Measurements from ENCODE around the gene VSTM4. TPM values are rescaled to one million over a fixed set of nuclear protein-coding genes. Genes with fewer than 3 reads are reported as not detected.

Gene VSTM4
- total RNA-seq, 1 donor from 2014 or later: 0.35 TPM

DNA sequence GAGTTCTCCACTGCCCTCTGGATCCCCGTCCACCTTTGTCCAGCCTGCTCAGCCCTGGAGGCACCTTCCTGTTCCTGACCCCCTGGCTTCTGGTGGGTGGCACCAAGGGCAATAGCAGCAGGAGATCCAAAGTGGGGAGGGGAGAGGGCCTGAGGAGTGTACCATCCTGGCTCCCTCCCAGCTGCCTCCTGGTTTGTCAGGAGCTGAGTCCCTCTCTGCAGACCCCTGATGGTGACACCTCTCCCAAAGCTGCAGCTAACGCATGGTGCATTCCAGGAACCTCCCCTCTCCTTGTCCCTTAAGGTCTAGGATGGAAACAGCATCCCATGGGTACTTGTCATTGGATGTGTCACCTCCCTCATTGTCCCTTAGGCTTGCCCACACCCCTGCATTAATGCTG, 39.6 kb downstream of the VSTM4 start:
- DNase-seq (ENCODE audit: extremely low read depth, low read depth, low spot score): no peak

DNA sequence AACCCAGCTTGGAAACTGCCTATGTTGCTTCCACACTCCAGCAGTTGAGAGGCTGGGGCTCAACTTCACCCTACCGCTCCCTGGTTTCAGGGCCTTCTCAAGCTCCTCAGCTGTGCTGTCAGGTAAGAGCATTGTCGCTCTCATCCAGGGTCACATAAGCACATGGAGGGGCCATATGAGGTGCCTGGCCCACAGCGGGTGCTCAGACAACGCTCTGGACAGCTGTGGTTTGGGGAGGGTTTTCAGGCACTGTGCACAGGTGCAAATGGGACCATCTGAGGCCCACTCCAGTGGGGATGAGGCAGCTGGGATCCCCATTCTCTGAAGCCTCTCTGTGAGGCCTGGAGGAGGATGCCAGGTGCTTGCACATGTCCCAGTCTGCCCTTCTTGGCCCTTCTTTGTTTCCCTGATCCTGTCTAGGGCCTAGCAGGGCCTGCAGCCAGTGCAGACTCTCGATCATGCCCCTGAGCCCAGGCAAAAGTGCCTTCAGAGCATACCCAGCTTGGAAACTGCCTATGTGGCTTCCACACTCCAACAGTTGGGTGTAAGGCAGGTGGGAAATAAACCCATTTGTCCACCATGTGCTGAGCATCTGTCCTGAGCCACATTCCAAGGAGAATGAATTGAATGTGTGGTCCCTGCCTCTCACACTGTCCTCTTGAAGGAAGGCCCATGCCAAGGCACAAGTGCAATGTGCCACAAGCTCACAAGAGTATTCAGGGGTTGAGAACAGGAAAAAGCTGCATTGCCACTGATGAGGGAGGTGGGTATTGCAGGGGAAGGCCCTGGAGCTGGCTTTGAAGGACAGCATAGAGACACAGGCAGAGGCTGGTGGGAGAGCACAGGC, 40.3 kb downstream of the VSTM4 start:
- no peak for DNase-seq (ENCODE audit: extremely low read depth, low read depth, low spot score)

DNA sequence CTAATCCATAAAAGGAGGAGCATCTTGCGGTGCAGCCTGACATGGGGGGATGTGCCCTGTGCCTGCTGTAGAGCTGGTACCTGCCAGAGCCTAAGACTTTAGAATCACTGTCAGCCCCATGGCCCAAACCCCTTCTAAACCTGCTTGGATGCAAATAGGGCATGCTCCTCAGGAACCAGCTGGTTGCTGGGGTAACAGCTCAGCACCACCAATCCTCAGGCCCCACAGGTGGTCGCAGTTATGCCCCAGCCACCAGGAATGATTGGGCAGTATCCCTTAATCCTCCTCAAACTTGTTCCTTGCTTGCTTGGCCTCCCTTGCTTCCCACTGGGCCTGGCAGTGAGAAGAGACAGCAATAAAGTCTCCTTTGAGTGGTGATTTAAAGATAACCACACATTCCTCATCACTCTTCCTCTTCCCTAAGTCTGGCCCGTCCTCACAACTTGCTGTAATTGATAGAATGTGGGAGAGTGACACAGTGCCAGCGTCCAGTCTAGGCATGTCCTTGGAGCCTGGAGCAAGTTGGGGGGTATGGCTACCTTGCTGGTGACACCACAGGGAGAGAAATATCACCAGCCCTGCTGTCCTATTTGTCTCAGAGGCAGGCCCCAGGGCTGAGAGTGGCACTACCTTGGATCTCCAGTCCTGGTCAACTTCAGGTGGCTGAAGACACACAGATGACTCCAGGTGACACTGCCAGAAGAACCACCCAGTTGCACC, 43.0 kb downstream of the VSTM4 start:
- no peak for DNase-seq (ENCODE audit: extremely low read depth, low read depth, low spot score)

DNA sequence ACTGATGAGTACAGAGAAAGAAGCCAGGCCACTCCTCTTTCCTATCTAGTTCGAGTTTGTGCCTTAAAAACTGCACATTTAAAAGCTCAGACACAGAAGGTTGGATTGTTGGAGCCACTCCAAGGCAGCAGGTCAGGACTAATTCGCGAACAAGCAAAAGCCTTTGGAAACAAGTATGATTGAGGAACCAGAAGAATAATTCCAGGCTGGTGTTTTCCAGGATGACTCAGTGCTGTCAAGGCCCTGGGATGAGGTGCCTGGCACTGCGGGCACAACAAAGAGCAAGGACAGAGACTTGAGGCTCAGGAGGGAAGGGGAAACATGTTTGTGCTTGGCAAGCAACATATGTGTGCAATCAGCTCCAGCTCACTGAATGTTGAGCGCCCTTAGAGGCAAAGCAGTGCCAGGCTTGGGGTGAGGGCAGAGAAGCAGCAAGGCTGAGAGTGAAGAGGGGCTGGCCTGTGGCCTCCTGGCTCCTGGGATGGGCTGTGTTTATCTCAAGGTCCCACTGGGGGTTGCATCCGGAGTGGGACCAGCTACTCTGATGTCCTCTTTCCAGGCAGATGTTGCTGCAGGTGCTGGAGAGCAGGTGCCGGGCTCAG, 44.1 kb downstream of the VSTM4 start:
- no peak for DNase-seq (ENCODE audit: extremely low read depth, low read depth, low spot score)

- no peak for DNase-seq (ENCODE audit: extremely low read depth, low read depth, low spot score)
Measured at GRCh38 chr10:49070701-49071100, 44.6 kb downstream of the VSTM4 start.

DNA sequence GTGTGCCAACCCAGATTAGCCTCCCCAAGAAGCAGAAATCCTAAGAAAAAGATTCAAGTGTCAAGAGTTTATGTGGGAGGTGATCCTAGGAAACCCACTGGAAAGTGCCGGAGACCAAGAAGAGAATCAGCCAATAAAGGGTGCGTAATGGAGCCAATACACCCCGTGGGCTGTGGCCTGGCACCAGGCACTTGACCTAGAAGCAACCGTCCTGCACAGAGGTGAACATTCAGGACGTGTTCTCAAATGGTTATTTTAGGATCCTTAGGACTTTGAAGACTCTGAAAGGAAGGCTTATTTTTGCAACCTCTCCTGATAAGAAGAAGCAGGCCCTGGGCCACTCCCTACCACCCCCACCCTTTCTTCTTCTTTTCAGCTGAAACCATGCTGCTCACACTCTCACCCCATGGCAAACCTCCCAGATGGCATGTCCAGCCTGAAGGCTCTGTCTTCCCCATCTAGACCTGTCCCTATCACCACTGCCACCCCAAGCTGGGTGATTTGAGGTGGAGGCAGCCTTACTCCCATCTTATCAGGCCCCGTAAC, 46.6 kb downstream of the VSTM4 start:
- no peak for DNase-seq (ENCODE audit: extremely low read depth, low read depth, low spot score)

DNA sequence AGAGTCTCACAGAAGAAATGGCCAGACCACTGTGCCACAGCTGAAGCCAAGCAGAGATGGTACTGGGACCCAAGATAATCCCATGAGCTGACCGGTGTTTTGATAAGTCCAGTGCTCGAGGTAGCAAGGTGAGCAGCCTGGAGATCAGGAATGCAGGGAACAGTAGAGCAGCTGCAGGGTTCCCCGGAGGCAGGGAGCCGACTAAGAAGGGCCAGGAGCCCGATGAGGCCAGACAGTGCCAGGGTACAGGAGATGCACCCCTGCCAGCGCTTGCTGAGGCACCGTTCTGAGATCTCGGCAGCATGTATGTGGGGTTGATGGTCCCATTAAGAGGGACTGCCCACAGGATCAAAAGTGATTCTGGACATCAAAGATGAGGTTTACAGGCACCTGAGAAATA, 47.1 kb downstream of the VSTM4 start:
- no peak for DNase-seq (ENCODE audit: extremely low read depth, low read depth, low spot score)

DNA sequence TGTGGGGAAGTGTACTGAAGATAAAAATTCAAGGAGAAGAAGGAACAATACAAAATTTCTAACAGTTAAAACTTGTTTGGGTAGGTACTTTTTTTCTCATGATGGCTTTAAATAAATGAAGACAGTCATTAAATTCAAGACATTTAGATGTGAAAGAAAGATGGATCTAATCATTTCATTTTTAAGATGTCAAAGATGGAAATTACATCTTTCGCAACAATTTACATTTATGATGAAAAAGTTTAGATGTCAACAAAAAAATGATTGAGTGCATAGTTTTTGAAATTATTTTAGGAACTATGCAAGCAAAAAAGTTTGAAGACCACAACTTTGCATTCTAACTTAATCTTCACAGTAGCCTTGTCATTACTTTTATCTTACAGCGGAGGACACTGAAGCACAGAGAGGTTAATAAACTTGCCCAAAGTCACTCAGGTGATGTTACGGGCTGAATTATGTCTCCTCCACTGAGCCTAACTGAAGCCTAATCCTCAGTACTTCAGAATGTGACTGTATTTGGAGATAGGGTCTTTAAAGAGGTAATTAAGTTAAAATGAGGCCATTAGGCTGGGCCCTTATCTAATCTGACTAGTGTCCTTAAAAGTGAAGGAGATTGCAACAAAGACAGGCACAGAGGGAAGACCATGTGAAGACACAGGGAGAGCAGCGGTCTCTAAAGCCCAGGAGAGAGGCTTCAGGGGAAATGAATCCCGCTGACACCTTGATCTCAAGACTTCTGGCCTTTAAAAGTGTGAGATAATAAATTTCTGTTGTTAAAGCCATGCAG, 48.2 kb downstream of the VSTM4 start:
- no peak for DNase-seq (ENCODE audit: extremely low read depth, low read depth, low spot score)

GRCh38 chr10:49062229-49062628, 53.1 kb downstream of the VSTM4 start:
- no peak for DNase-seq (ENCODE audit: extremely low read depth, low read depth, low spot score)

DNA sequence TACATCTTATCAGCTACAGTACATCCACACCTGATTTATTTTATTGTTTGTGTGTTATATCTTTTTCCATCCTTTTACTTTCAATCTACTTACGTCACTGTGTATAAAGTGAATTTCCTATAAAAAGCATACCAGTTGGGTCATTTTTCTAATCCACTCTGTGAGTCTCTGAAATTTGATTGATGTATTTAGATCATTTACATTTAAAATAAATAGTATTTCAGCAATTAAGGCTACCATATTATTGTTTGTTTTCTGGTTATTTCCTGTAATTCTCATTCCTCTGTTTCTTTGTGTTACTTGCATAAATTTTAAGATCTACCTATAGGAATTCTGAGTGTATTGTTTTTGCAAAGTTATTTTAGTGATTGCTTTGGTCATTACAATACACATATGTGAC, 53.7 kb downstream of the VSTM4 start:
- no peak for DNase-seq (ENCODE audit: extremely low read depth, low read depth, low spot score)

DNA sequence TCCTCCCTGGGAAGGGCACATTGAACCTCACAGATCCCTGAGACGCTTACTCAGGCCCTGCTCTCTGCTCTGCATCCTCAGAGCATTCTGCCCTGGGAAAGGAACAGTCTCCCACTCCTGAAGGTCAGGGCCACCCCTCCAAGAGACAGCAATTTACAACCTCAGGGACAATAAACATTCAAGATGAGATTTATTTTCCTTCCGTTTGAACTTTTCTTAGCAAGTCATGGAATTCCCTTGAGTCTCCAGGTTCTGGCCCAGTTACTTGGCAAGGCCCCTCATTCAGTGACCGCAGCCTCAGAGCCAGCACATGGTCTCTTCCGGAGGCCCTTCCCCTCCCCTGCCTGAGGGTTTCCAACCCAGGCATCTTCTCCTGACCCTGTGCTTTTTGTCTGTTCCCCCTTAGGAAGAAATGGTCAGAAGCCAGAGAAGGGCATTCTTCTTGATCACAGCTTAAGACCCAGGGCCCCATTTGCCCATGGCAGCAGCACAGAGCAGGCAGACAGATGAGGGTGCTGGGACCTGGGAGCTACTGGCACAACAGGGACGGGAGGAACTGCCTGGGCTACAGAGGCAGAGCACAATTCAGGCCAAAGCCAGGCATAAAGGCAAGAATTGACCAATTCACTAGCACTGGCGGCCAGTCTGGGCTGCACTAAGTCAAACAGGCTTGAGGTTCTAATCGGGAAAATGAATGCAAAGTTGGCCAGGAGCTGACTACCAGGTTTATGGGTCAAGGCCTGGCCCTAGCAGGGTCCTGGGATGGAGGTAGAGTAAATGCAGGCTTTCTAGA, 56.7 kb downstream of the VSTM4 start:
- no peak for DNase-seq (ENCODE audit: extremely low read depth, low read depth, low spot score)

DNA sequence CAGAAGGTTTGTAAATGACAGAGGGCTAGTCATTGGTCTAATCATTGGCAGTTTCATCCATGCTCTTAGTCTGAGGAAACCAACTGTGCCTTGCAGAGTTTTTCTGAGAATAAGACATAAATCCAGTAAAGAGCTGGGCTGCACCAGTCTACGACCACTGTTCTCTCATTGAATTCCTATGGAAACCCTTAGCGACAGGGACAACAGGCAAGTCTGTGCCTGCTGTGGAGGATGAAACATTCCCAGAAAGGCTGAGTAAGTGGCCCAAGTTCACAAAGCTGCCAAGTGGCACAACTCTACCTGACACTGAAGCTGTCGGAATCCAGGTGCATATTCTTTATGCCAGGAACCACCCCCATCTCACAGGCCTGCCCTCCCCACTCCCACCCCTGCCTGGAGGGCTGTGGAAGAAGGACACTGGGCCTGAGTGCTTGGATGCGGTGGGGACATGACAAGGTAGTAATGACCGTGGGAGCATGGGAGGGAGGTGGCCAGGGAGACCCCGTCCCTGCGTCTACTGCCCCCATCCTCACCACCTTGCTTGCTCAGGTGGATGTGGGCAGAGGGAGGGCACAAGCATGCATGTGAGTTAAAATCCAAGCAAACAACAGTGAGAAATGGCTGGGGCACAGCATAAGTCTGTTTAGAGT, 58.0 kb downstream of the VSTM4 start:
- DNase-seq (ENCODE audit: extremely low read depth, low read depth, low spot score): no peak

DNA sequence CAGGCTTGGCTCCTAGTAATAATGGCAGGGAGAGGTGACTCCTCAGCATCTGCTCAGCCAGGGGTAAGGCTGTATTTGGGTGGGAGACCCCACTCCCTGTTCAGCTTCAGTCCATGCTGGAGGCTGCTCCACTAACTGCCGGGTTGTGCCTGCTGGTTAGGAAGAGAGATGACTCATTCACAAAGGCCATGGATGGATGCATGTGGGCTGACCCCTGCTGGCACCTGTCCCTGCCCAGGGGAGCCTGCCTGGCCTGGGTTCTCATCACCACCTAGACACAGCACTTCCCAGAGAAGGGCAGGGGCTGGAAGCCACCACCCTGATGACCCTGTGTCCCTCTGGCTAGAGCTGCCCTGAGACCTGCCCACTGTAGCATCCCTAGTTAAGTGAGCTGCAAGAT, 59.0 kb downstream of the VSTM4 start:
- DNase-seq (ENCODE audit: extremely low read depth, low read depth, low spot score): no peak

- no peak for DNase-seq (ENCODE audit: extremely low read depth, low read depth, low spot score)
Measured at GRCh38 chr10:49055221-49055849, 60.0 kb downstream of the VSTM4 start.

- no peak for DNase-seq (ENCODE audit: extremely low read depth, low read depth, low spot score)
Measured at GRCh38 chr10:49054753-49055152, 60.6 kb downstream of the VSTM4 start.

- no peak for DNase-seq (ENCODE audit: extremely low read depth, low read depth, low spot score)
Measured at GRCh38 chr10:49053998-49054692, 61.2 kb downstream of the VSTM4 start.

DNA sequence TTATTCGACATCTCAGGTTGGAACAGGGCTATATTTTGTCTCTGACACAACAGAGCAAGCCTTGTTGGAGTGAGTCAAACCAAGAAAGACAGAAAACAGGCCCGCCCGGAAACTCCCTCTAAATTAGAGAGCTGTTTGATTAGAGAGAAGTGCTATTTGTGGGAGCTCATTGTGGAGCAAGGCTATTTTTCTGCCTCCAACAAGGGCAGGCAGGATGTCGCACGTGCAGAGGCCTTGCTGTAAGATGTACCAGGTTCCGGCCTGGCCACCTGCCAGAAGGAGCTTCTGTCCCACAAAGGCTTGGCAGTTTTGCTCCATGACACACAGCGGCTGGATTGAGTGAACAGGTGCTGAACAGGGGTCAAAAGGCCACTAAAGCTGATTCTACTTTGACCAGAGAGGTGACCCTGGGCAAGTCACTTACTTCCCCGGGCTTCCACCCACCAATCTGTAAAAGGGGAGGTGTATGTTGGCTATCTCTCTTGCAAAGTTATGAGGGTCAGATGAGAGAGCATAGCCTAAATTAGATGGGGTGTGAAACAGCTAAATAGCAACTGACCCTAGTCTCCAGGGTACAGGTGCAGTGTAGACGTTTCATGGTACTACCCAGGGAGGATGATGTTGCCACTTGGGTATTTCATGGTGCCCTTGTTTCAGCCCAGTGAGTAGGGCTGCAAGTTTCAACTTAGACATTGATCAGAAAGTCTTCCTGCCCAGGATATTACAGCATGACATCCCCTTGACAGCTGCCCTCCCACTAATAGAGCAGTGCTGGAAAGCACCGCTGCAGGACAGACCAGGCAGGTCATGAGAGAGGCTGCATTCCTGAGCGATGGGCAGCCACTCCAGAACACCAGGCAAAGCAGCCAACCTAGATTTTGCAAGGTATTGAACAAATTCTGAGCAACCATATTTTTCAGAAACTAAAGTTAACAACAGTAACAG, 62.0 kb downstream of the VSTM4 start:
- no peak for DNase-seq (ENCODE audit: extremely low read depth, low read depth, low spot score)

All from glomerular endothelial cell (primary cell).